Measurements from ENCODE around the gene GOLPH3L. TPM values are rescaled to one million over a fixed set of nuclear protein-coding genes. Genes with fewer than 3 reads are reported as not detected.
"Not testable (repeated sequence)": the region's sequence is repeated elsewhere in the genome, so short reads cannot be mapped to it uniquely, and the experiment has no call there.

The GOLPH3L gene
- total RNA-seq, 4 donors from 2014 or later: 9.8 to 18.6 (median 15.7) TPM

GRCh38 chr1:150601540-150601939 is 95.4 kb downstream of the GOLPH3L start:
- TF ChIP-seq POLR2A (IDR thresholded peaks at IDR 0.05): no peak
- Histone ChIP-seq H3K4me1 (peaks cover 0 to 11% of the 10 kb centered on the region in 2 donors), H3K36me3 (no peaks in the 10 kb centered on the region), H3K9me3 (no peaks in the 10 kb centered on the region), H3K27me3 (no peaks in the 10 kb centered on the region), H3K4me3 (no peak overlapping the region), H3K27ac (no peak overlapping the region)
- intact Hi-C loops (cut with DNase I; ENCODE audit: low total_unique reads) (no loop called here), in situ Hi-C loops (cut with MboI; ENCODE audit: low sequenced_read_pairs in 4 of 4) (no loop called here)
- ATAC-seq: no peak
- no peak for DNase-seq

GRCh38 chr1:150598346-150598745 is 98.6 kb downstream of the GOLPH3L start:
- H3K9me3 ChIP-seq; ATAC-seq; H3K4me3 ChIP-seq; intact Hi-C loops (cut with DNase I; ENCODE audit: low total_unique reads); DNase-seq; H3K4me1 ChIP-seq; H3K27me3 ChIP-seq; in situ Hi-C loops (cut with MboI; ENCODE audit: low sequenced_read_pairs in 4 of 4); H3K36me3 ChIP-seq; H3K27ac ChIP-seq: not testable (repeated sequence)

- intact Hi-C loops (cut with DNase I; ENCODE audit: low total_unique reads) (no loop called here), in situ Hi-C loops (cut with MboI; ENCODE audit: low sequenced_read_pairs in 4 of 4) (no loop called here)
- Histone ChIP-seq H3K36me3 (no peaks in the 10 kb centered on the region), H3K4me1 (no peaks in the 10 kb centered on the region), H3K27ac (no peak overlapping the region), H3K9me3 (no peaks in the 10 kb centered on the region), H3K27me3 (no peaks in the 10 kb centered on the region), H3K4me3 (no peak overlapping the region)
- DNase-seq (no peak), ATAC-seq (no peak)
- TF ChIP-seq POLR2A (IDR thresholded peaks at IDR 0.05) (no peak), CTCF (IDR thresholded peaks at IDR 0.05 in 4 of 5, conservative IDR thresholded peaks at IDR 0.05 in 1 of 5) (no peak)
Observed at GRCh38 chr1:150596976-150597375, 100.0 kb downstream of the GOLPH3L start.

Other genes with a start within 250 kb of the GOLPH3L start
- 10 to 100 TPM; 15.0 to 26.7 (median 18.4) TPM for gene TARS2, start 209.7 kb downstream of the GOLPH3L start, total RNA-seq
- gene ECM1, start 189.0 kb downstream of the GOLPH3L start, total RNA-seq: 1 to 10 TPM; 1.5 to 8.5 (median 5.6) TPM
- gene FALEC, start 181.4 kb downstream of the GOLPH3L start, total RNA-seq: not detected
- gene ADAMTSL4, start 147.7 kb downstream of the GOLPH3L start, total RNA-seq: 10 to 100 TPM in 2 of 4 donors, 1 to 10 TPM in 2; 5.6 to 30.0 (median 10.7) TPM
- gene MCL1, start 117.5 kb downstream of the GOLPH3L start, total RNA-seq: 100 to 1,000 TPM; 136 to 199 (median 176) TPM
- gene ENSA, start 67.5 kb downstream of the GOLPH3L start, total RNA-seq: 100 to 1,000 TPM; 164 to 302 (median 219) TPM
- gene HORMAD1, start 23.7 kb upstream of the GOLPH3L start, total RNA-seq: under 1 TPM in 1 of 4 donors, not detected in 3; 0.36 TPM
- 10 to 100 TPM in 3 of 4 donors, 1 to 10 TPM in 1; 5.8 to 11.7 (median 10.6) TPM for gene CTSS, start 68.6 kb upstream of the GOLPH3L start, total RNA-seq
- 10 to 100 TPM in 3 of 4 donors, 1 to 10 TPM in 1; 8.4 to 20.2 (median 17.7) TPM for gene CTSK, start 111.1 kb upstream of the GOLPH3L start, total RNA-seq
- gene ARNT, start 179.4 kb upstream of the GOLPH3L start, total RNA-seq: 10 to 100 TPM; 35.3 to 74.3 (median 44.7) TPM
- gene CTXND2, start 190.0 kb upstream of the GOLPH3L start, total RNA-seq: not detected
- gene SETDB1, start 229.2 kb upstream of the GOLPH3L start, total RNA-seq: 10 to 100 TPM; 13.7 to 20.8 (median 17.3) TPM